Stimulated activated CD8-positive, alpha-beta memory T cell treated with anti-CD3 and anti-CD28 coated beads, Interleukin-15, amount 100 ng/mL, for 24 hours (primary cell): ENCODE data around the gene SF3B6.
"Not testable (repeated sequence)": the region's sequence is repeated elsewhere in the genome, so short reads cannot be mapped to it uniquely, and the experiment has no call there.

Experiments used
- DNase-seq: peaks from one replicate; pipeline ENCODE4 v3.0.0-alpha.2; 2020; ENCODE audit warnings: low read depth

SF3B6 gene

DNA sequence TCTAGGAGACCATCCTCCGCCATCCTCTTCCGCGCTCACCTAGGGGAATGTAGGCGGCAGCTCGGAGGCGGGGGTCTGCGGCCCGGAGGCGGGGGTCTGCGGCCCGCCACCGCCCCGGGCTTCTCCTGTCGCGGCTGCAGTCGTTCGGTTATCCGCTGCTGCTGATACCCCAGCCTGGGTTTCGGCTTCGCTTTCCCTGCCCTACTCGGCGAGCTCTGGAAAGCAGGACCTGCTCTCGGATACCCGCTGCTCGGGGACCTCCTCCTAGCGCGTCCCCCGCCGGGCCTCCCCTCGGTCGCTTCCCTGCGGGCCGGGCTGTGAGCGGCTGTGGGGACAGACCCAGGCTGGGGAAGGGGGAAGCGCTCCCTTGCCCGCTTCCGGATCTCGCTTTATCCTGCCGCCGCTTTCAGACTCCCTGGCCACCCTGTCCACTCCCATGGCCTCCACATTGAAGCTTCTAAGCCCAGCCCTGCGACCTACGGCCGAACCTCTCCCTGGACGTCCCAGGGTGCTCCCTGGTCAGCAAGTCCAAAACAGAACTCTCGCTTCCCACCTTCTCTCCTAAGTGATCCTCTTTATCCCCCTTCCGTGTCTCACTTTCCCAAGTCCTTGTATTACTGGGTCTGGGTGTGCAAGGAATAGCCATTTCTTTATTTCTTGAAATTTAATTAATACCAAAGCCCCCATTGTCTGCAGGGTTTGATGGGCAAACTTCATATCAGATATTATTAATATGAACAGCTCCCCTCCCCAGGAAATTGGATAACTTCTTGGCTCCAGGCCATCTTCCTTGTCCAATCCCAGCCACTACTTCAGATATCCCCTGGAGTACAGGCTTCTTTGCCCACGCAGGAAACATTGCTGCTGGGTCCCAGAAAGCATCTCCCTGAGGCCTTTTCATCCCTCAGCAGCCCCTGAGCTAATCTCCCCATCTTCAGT is 25.8 kb downstream of the SF3B6 start:
- no peak for DNase-seq

DNA sequence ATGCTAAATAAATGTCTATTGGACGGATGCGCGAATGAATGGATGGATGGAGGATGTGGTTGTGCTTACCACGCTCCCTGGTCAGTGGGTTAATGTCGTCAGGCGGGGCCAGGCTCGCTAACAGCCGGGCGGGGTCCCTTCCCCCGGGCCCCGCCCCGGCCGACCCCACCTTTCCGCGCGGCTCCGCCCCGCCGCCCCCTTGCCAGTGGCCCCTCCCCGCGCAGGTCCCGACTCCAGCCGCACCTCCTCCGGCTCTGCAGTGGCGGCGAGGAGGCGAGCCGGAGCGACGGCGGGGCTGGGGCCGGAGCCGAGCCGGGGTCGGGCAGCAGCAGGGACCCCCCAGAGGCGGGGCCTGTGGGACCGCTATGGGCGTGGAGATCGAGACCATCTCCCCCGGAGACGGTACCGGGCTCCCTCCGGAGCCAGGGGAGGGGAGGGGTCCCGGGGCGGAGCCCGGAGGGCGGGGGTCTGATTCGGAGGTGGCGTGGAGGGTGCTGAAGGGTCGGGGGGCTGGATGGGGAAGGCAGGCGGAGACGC is 26.6 kb downstream of the SF3B6 start, which contains the start of gene FKBP1B:
FKBP1B (plus strand) TSS at position 257 of the 537 bp plus-strand sequence; CDS start at position 366, 109 bp downstream.
- DNase-seq = no peak

- DNase-seq = no peak
These were observed 27.2 kb downstream of the SF3B6 start for GRCh38 chr2:24048769-24049484.

DNA sequence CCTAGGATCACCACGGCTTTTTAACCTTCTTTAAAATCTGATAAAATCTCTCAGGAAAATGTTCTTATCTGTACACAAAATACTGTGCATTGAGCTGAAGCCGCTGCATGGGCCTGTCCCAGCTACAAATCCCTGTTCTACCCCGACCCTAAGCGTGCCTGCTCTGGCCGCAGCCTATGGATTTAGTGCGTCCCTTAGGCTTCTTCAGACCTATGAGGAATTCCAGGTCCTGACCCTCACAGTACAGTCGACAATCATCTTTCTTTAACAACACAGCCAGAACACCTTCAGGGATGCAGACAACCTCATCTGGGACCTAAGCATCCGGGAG is 28.5 kb downstream of the SF3B6 start:
- no peak for DNase-seq

- DNase-seq = peak; percentile 67
These were observed 29.0 kb downstream of the SF3B6 start, which contains the start of gene WDCP for GRCh38 chr2:24046930-24047702. TSS of gene WDCP (minus strand) at chr2:24047391. CDS start at chr2:24039494, 7,897 bp downstream.

DNA sequence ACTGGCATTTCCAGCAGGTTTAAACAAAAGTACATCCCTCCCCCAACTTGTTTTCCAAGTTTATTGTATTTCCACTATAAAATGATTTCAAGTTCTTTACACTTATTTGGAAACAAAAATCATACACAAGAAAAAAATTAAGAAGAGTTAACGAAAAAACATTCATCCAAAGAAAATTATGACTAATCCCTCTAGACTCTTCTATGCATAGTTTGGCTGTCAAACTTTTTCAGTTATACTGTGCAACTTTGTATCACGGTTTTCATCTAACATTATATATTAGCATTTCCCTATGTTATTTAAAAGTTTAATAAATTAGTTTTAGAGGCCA is 29.6 kb downstream of the SF3B6 start:
- no peak for DNase-seq

- DNase-seq = no peak
These were observed 30.3 kb downstream of the SF3B6 start for GRCh38 chr2:24045511-24046508.

DNA sequence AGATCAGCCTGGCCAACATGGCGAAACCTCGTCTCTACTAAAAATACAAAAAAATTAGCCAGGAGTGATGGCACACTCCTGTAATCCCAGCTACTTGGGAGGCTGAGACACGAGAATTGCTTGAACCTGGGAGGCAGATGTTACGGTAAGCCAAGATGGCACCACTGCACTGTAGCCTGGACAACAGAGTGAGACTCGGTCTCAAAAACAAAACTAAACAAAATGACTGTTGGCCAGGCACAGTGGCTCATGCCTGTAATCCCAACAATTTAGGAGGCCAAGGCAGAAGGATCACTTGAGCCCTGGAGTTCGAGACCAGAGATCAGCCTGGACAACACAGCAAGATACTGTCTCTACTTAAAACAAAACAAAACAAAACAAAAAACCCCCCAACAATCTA is 33.0 kb downstream of the SF3B6 start:
- not testable (repeated sequence) for DNase-seq

GRCh38 chr2:24040511-24040910 is 35.6 kb downstream of the SF3B6 start:
- no peak for DNase-seq

DNA sequence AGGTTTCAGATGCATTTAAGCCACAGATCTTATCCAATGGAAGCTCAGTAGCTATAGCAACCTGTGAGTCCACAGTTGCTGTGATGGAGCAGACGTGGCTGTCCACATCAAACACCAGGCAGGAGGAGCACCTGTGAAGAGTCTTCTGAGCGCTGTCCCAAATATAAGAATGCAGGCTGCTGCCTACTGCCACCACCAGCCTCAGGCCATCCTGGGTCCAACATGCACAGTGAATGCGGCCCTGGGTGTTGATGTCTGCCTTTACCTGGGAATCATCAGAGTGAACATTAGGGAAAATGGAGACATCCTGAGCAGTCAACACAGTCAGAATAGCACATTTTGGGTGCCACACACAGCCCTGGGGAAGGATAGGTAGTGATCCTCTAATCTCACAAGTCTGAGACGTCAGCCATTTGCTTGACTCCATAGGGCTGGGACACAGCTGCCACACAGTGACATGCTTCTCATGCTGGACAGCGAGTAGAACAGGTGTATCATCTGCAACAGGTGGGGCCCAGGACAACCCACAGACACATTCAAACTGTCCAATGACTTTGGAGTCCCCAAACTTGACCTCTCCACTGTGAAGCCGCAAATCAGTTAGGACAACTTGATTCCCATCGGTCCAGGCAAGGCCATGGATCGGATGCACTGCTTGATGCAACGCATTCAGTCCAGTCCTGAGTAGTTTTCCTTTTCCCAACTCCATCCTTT is 37.2 kb downstream of the SF3B6 start:
- no peak for DNase-seq

DNA sequence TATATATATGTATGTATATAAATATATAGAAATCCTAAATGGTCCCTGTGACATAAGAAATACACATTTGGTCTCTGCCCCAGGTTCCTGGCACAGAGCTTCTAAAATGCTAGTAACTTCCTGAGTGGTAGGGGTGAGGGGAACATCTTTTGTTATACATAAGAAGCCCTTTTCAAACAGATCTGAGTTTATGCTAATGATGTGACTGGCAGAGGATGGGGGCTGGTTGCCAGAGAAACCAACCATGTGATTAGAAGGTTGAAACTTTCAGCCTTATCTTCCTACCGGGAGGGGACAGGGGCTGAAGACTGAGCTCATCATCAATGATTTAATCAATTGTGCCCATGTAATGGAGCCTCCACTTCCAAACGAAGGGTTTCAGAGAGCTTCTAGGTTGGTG is 49.9 kb downstream of the SF3B6 start:
- no peak for DNase-seq

DNA sequence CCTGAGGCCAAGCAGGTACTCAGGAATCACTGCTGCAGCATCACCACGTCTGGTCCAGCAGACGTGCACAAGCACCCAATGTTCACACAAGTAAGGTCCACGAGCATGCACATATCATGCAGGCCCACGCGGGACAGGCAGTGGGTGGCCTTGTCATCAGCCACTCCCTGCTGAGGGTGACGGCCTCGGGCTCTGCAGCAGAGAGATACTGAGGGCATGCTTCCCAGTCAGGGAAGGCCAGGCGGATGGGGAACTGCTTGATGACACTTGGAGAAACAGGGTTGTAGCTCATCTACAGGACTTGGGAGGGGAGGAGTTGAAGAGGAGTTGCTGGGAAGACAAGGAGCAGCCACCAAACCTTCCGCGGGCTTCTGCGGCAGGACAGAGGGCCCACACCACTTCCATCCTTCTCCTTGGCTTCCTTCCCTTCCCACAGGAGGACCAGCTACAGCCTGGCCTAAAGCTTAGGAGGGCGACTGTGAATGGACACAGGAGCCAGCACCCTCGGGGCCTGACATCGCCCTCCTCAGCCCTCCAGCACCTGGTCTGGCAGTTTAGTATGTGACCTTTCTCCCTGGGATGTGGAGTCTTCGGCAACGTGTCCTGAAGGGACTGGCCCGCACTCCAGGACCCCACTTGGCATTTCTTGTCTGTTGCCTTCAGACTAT is 51.0 kb downstream of the SF3B6 start:
- DNase-seq = no peak

GRCh38 chr2:24024018-24024417 is 52.1 kb downstream of the SF3B6 start:
- DNase-seq = no peak

DNA sequence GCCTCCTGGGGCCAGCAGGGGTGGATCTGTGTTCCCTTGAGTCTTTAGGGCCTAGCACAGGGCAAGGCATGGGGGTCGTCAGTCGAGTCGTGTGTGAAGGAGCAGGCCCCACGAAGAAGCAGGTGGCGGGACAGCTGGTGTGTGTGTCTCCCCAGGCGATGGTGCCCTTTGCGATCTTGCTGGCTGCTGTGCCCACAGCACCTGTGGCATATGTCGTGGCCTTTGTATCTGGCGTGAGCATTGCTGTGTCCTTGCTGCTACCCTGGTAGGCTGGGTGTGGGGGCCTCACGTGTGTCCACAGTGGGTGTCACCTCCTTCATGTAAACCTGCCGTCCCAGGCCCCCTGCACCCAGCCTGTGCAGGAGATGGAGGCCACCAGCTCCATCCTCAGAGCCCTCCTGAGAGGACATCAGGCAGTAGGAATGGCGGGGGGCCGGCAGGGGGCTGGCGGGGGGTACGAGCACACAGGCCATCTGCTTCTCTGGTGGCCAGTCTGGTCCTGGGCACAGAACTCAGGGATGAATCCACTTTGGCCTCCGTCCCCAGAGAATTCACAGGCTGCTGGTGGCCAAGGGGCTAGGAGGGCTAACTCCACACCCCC is 53.1 kb downstream of the SF3B6 start:
- DNase-seq = no peak

- no peak for DNase-seq
These were observed 53.7 kb downstream of the SF3B6 start for GRCh38 chr2:24022324-24022974.

- no peak for DNase-seq
These were observed 54.8 kb downstream of the SF3B6 start for GRCh38 chr2:24021122-24021998.

DNA sequence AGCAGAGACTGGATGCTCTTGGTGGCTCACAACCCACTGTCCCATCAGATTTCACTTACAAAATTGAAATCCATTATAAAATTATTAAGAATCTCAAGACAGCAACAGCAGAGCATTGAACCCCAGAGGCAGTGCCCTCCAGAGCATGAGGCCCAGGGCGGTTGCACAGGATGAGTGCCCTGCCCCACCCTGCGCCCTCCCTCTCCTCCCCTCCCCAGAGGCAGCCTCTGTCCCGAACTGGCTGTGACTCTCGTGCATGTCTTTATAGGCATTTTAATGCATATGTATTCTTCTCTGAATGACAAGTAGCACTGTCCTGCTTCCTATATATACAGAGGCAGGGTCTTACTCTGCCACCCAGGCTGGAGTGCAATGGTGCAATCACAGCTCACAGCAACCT is 55.9 kb downstream of the SF3B6 start:
- DNase-seq = no peak

DNA sequence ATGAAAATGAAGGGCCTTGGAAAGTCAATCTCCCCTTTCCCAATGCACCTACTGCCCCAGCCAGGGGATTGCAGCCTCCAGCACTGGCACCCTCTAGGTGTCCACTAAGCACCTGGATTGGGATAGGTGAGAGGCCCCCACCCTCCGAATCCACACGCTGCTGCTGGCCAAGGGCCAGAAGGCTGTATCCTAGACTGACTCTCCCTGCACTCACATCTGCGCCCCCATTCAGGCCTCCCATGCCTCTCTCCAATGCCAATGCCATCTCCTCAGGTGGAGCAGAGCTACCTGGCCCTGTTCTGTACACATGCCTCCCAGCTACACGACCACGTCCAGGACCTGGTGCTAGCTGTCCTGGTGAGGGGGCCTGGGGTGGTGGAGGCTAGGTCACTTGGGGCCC is 56.4 kb downstream of the SF3B6 start:
- DNase-seq = no peak
